MM.1S (cell line): ENCODE measurements around the gene COX4I1.

Source experiments
- DNase-seq: peaks from one replicate; pipeline ENCODE4 v3.0.0-alpha.2; 2015
- H2AFZ ChIP-seq: fragments of 300-600 bp; sonication (generic); 2 replicates; pipeline ENCODE4 v1.6.0; 2016; ENCODE audit warnings: antibody characterized with exemption, low read length
- H3F3A ChIP-seq: fragments of 300-600 bp; sonication (generic); 2 replicates; pipeline ENCODE4 v1.6.1; 2016; ENCODE audit warnings: mild to moderate bottlenecking, antibody characterized with exemption, low read length, moderate library complexity, mixed read lengths; ENCODE audit not compliant: insufficient read depth
- H3K27ac ChIP-seq: fragments of 300-600 bp; sonication (generic); 2 replicates; pipeline ENCODE4 v1.5.1; 2016; ENCODE audit warnings: mild to moderate bottlenecking, low read length
- H3K27me3 ChIP-seq: fragments of 300-600 bp; sonication (generic); replicated peaks from 2 replicates; pipeline ENCODE4 v1.6.0; 2016; ENCODE audit warnings: low read length; ENCODE audit not compliant: insufficient read depth
- H3K36me3 ChIP-seq: fragments of 300-600 bp; sonication (generic); replicated peaks from 2 replicates; pipeline ENCODE4 v1.6.1; 2016; ENCODE audit warnings: mild to moderate bottlenecking, low read length, mixed read lengths; ENCODE audit not compliant: insufficient read depth
- H3K4me1 ChIP-seq: fragments of 300-600 bp; sonication (generic); 2 replicates; pipeline ENCODE4 v1.6.1; 2016; ENCODE audit warnings: low read length, mixed read lengths
- H3K4me2 ChIP-seq: fragments of 300-600 bp; sonication (generic); 2 replicates; pipeline ENCODE4 v1.6.0; 2016; ENCODE audit warnings: low read depth, low read length
- H3K4me3 ChIP-seq: fragments of 300-600 bp; sonication (generic); 2 replicates; pipeline ENCODE4 v1.5.1; 2016; ENCODE audit warnings: low read length, mixed read lengths
- H3K79me2 ChIP-seq: fragments of 300-600 bp; sonication (generic); 2 replicates; pipeline ENCODE4 v1.6.1; 2016; ENCODE audit warnings: mixed run types, low read length, mixed read lengths
- H3K9ac ChIP-seq: fragments of 300-600 bp; sonication (generic); 2 replicates; pipeline ENCODE4 v1.6.1; 2016; ENCODE audit warnings: low read length, mixed read lengths
- H3K9me2 ChIP-seq: fragments of 300-600 bp; sonication (generic); replicated peaks from 2 replicates; pipeline ENCODE4 v1.6.1; 2016; ENCODE audit warnings: mild to moderate bottlenecking, low read length, mixed read lengths; ENCODE audit not compliant: insufficient read depth
- H3K9me3 ChIP-seq: fragments of 300-600 bp; sonication (generic); replicated peaks from 2 replicates; pipeline ENCODE4 v1.6.1; 2016; ENCODE audit warnings: mild to moderate bottlenecking, low read length, mixed read lengths; ENCODE audit not compliant: insufficient read depth
- H4K20me1 ChIP-seq: fragments of 300-600 bp; sonication (generic); 2 replicates; pipeline ENCODE4 v1.6.1; 2016; ENCODE audit warnings: mild to moderate bottlenecking, low read length, moderate library complexity, mixed read lengths; ENCODE audit not compliant: insufficient read depth
- EZH2 ChIP-seq: fragments of 300-600 bp; sonication (generic); optimal IDR thresholded peaks from 2 replicates; pipeline ENCODE3; 2017; ENCODE audit warnings: low read depth, mild to moderate bottlenecking, antibody characterized with exemption, low read length, mixed read lengths
- EZH2phosphoT487 ChIP-seq: fragments of 300-600 bp; sonication (generic); IDR thresholded peaks from 2 replicates; pipeline ENCODE4 v1.6.1; 2018; ENCODE audit warnings: antibody characterized with exemption, low read length
- TF ChIP-seq, protein P1 (sequence below): fragments of 300-600 bp; sonication (generic); IDR thresholded peaks from 2 replicates; pipeline ENCODE4 v1.5.1; 2016; ENCODE audit warnings: antibody characterized with exemption, low read length, mixed read lengths

Gene COX4I1

GRCh38 chr16:85783441-85783840 lies 16.1 kb upstream of the COX4I1 start:
- Histone ChIP-seq H3K27me3 (no peaks in the 10 kb centered on the region), H3K9ac (no peak overlapping the region), H3K4me1 (no peaks in the 10 kb centered on the region), H3K79me2 (no peaks in the 10 kb centered on the region), H3F3A (no peaks in the 10 kb centered on the region), H3K4me2 (no peak overlapping the region), H3K9me3 (no peaks in the 10 kb centered on the region), H3K27ac (no peak overlapping the region), H3K4me3 (no peak overlapping the region), H3K9me2 (no peaks in the 10 kb centered on the region), H4K20me1 (no peaks in the 10 kb centered on the region), H2AFZ (no peak overlapping the region), H3K36me3 (no peaks in the 10 kb centered on the region)
- TF ChIP-seq, protein P1, sequence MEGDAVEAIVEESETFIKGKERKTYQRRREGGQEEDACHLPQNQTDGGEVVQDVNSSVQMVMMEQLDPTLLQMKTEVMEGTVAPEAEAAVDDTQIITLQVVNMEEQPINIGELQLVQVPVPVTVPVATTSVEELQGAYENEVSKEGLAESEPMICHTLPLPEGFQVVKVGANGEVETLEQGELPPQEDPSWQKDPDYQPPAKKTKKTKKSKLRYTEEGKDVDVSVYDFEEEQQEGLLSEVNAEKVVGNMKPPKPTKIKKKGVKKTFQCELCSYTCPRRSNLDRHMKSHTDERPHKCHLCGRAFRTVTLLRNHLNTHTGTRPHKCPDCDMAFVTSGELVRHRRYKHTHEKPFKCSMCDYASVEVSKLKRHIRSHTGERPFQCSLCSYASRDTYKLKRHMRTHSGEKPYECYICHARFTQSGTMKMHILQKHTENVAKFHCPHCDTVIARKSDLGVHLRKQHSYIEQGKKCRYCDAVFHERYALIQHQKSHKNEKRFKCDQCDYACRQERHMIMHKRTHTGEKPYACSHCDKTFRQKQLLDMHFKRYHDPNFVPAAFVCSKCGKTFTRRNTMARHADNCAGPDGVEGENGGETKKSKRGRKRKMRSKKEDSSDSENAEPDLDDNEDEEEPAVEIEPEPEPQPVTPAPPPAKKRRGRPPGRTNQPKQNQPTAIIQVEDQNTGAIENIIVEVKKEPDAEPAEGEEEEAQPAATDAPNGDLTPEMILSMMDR = no peak
- TF ChIP-seq EZH2 = no peak
- no peak for TF ChIP-seq EZH2phosphoT487
- DNase-seq = no peak

GRCh38 chr16:85784813-85785212 lies 14.7 kb upstream of the COX4I1 start:
- Histone ChIP-seq H3F3A (no peaks in the 10 kb centered on the region), H3K4me3 (no peak overlapping the region), H3K36me3 (no peaks in the 10 kb centered on the region), H3K4me2 (no peak overlapping the region), H2AFZ (no peak overlapping the region), H3K9me2 (no peaks in the 10 kb centered on the region), H3K79me2 (no peaks in the 10 kb centered on the region), H3K9me3 (no peaks in the 10 kb centered on the region), H3K9ac (no peak overlapping the region), H3K27me3 (no peaks in the 10 kb centered on the region), H3K4me1 (no peaks in the 10 kb centered on the region), H3K27ac (no peak overlapping the region), H4K20me1 (no peaks in the 10 kb centered on the region)
- TF ChIP-seq EZH2 (no peak), EZH2phosphoT487 (no peak)
- TF ChIP-seq, protein P1 = no peak
- no peak for DNase-seq

DNA sequence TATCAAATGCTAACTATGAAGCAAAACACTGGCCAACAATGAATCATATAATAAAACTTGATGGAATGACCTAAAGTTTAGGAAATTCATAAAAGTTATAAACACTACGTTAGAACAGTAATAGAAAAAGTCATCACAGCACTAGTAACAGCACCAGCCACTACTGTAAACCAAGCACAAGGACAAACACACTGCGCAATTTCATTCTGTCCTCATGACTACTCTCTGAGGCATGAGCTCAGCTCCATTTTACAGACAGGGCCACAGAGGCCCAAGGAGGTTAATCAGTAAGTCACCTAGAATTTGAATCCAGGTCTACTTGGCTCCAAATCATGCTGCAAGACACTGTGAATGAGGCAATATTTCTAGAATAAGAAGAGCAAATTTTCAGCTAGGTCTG lies 13.6 kb upstream of the COX4I1 start:
- no peak overlapping the region for H3K4me2 ChIP-seq
- no peaks in the 10 kb centered on the region for H3K36me3 ChIP-seq
- H3K27me3 ChIP-seq = no peaks in the 10 kb centered on the region
- no peaks in the 10 kb centered on the region for H4K20me1 ChIP-seq
- TF ChIP-seq, protein P1 = no peak
- TF ChIP-seq EZH2 = no peak
- TF ChIP-seq EZH2phosphoT487 = no peak
- no peaks in the 10 kb centered on the region for H3K9me3 ChIP-seq
- no peak for DNase-seq
- no peaks in the 10 kb centered on the region for H3F3A ChIP-seq
- peaks cover 4% of the 10 kb centered on the region; the same call in 1 of the 2 replicates for H3K79me2 ChIP-seq
- H3K4me1 ChIP-seq = no peaks in the 10 kb centered on the region
- no peak overlapping the region for H3K4me3 ChIP-seq
- no peak overlapping the region for H3K9ac ChIP-seq
- no peaks in the 10 kb centered on the region for H3K9me2 ChIP-seq
- H3K27ac ChIP-seq = no peak overlapping the region
- H2AFZ ChIP-seq = no peak overlapping the region
